ENCODE data around the gene ADAM10.

DNA sequence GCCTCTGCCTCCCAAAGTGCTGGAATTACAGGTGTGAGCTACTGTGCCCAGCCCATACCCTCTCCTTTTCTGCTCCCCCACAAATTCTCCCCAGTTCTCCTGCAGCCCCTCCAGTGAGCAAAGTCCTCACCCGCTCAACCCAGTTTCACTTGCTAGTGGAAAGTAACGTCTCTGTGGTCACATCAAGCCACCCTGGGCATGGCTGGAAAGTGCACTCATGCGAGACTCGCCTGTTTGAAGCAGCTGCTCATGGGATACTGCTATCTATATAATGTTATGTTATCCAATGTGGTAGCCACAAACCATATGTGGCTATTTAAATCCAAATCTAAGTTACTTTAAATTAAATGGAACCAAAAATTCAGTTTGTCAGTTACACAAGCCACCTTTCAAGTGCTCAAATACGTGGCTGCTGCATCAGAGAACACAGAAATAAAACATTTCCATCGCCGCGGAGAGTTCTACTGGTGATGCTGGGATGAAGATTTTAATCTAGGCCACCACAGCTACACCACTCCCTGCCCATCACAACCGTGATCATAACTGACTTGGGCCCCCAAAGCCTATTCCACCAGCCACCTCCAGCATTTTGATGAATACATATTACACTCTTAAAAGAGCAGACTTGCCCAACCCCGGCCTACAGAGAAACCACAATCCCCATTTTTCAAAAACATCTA, 198.3 kb downstream of the ADAM10 start:
- TF ChIP-seq SPI1 (IDR thresholded peaks at IDR 0.05; ENCODE audit: borderline replicate concordance, low read depth): no peak
- TF ChIP-seq, protein P1, sequence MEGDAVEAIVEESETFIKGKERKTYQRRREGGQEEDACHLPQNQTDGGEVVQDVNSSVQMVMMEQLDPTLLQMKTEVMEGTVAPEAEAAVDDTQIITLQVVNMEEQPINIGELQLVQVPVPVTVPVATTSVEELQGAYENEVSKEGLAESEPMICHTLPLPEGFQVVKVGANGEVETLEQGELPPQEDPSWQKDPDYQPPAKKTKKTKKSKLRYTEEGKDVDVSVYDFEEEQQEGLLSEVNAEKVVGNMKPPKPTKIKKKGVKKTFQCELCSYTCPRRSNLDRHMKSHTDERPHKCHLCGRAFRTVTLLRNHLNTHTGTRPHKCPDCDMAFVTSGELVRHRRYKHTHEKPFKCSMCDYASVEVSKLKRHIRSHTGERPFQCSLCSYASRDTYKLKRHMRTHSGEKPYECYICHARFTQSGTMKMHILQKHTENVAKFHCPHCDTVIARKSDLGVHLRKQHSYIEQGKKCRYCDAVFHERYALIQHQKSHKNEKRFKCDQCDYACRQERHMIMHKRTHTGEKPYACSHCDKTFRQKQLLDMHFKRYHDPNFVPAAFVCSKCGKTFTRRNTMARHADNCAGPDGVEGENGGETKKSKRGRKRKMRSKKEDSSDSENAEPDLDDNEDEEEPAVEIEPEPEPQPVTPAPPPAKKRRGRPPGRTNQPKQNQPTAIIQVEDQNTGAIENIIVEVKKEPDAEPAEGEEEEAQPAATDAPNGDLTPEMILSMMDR (IDR thresholded peaks at IDR 0.05; ENCODE audit: insufficient read depth, low read length): no peak
- TF ChIP-seq, protein P2, sequence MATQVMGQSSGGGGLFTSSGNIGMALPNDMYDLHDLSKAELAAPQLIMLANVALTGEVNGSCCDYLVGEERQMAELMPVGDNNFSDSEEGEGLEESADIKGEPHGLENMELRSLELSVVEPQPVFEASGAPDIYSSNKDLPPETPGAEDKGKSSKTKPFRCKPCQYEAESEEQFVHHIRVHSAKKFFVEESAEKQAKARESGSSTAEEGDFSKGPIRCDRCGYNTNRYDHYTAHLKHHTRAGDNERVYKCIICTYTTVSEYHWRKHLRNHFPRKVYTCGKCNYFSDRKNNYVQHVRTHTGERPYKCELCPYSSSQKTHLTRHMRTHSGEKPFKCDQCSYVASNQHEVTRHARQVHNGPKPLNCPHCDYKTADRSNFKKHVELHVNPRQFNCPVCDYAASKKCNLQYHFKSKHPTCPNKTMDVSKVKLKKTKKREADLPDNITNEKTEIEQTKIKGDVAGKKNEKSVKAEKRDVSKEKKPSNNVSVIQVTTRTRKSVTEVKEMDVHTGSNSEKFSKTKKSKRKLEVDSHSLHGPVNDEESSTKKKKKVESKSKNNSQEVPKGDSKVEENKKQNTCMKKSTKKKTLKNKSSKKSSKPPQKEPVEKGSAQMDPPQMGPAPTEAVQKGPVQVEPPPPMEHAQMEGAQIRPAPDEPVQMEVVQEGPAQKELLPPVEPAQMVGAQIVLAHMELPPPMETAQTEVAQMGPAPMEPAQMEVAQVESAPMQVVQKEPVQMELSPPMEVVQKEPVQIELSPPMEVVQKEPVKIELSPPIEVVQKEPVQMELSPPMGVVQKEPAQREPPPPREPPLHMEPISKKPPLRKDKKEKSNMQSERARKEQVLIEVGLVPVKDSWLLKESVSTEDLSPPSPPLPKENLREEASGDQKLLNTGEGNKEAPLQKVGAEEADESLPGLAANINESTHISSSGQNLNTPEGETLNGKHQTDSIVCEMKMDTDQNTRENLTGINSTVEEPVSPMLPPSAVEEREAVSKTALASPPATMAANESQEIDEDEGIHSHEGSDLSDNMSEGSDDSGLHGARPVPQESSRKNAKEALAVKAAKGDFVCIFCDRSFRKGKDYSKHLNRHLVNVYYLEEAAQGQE (IDR thresholded peaks at IDR 0.05; ENCODE audit: insufficient replicate concordance, low read depth): no peak
- no peak for TF ChIP-seq POLR2AphosphoS5 (IDR thresholded peaks at IDR 0.05; ENCODE audit: low read depth)

Measured in HL-60 (cell line).